Adrenal gland (tissue), 12 donors: ENCODE measurements around the gene NUP85. TPM values are rescaled to one million over a fixed set of nuclear protein-coding genes. Genes with fewer than 3 reads are reported as not detected.
A peak's percentile ranks its signal among the peaks of the same experiment; 100 is the strongest.

Experiments used
- DNase-seq, 7 donors: peaks; one replicate each; pipeline ENCODE4 v3.0.0-alpha.2; 2019 to 2020
- H3K27ac ChIP-seq, 5 donors: fragments of 200-600 bp; sonication (generic) in 4 of 5; 1 replicate in 3 of 5; 2 replicates in 2 of 5; pipeline versions ENCODE4 v1.5.1 to v1.8.0; 2016 to 2020; ENCODE audit warnings: mild to moderate bottlenecking in 1 of 5
- H3K27me3 ChIP-seq: fragments of 200-600 bp; 2 replicates; pipeline ENCODE4 v1.8.0; 2021
- H3K36me3 ChIP-seq, 2 donors: fragments of 200-600 bp; replicated peaks in 1 of 2; 1 replicate in 1 of 2; 2 replicates in 1 of 2; pipeline versions ENCODE4 v1.5.1 to v1.8.0; 2018 to 2022
- H3K4me1 ChIP-seq, 2 donors: fragments of 200-600 bp; replicated peaks in 1 of 2; 1 replicate in 1 of 2; 2 replicates in 1 of 2; pipeline versions ENCODE4 v1.5.1 to v1.8.0; 2018 to 2021
- H3K4me3 ChIP-seq, 4 donors: fragments of 200-600 bp; sonication (generic) in 3 of 4; one replicate each; pipeline ENCODE4 v1.5.1; 2016 to 2018
- H3K9me3 ChIP-seq, 3 donors: fragments of 200-600 bp; sonication (generic) in 1 of 3; replicated peaks in 1 of 3; 1 replicate in 2 of 3; 2 replicates in 1 of 3; pipeline versions ENCODE4 v1.5.1 to v1.8.0; 2016 to 2021
- CTCF ChIP-seq, 6 experiments: fragments of 450-650 bp in 4 of 6; fragments of 200-600 bp in 2 of 6; sonication (generic) in 1 of 6; IDR thresholded peaks; 1 replicate in 5 of 6; 2 replicates in 1 of 6; pipeline versions ENCODE4 v1.5.1 to v1.8.0; 2016 to 2021; ENCODE audit warnings: antibody characterized with exemption in 6 of 6, mild to moderate bottlenecking in 2 of 6, moderate library complexity in 1 of 6
- POLR2A ChIP-seq, 2 donors: fragments of 450-650 bp; IDR thresholded peaks; one replicate each; pipeline ENCODE4 v1.6.1; 2017; ENCODE audit warnings: antibody characterized with exemption in 2 of 2, mild to moderate bottlenecking in 2 of 2, moderate library complexity in 1 of 2
- WGBS, 4 donors: extraction: QIAGEN DNeasy Blood & Tissue Kit in 2 of 4; methylation state at CpG; one replicate each; pipeline versions ENCODE4 v1.1.5 to v1.1.7; 2013 to 2017; 5-methylcytosine and 5-hydroxymethylcytosine counted together
- intact Hi-C, 2 donors: fragments of 100-400 bp; cut with DNase I; formaldehyde crosslinking; loops; one replicate each; pipeline versions ENCODE4 v1.14.1 to v1.15.0; 2022 to 2023
- polyA plus RNA-seq, 3 donors: library from polyadenylated mRNA; stranded (reverse); fragments of 200-250 nt in 2 of 3; fragments of 350-450 nt in 1 of 3; fragmentation: Illumina TruSeq in 1 of 3; extraction: RNeasy Lipid Tissue Mini Kit (QIAGEN cat#74804) in 1 of 3; gene quantifications; one replicate each; pipeline ENCODE4 v1.2.3, GENCODE V29; 2013 to 2014
- total RNA-seq, 9 donors: library from RNA; depleted of rRNA in 4 of 9; stranded (reverse); fragments of >200 nt in 4 of 9; fragments of 120-200 nt in 1 of 9; fragmentation: NEBNext Ultra II Directional in 1 of 9; extraction: Animal tissue kit (Norgen Biotek cat#: 25700) in 1 of 9; gene quantifications; one replicate each; pipeline versions ENCODE4 v1.1.0 to v1.2.4, GENCODE V29; 2013 to 2023
- donor health status: healthy with polysubstance abuse.
- donor health status: Bipolar disorder and iron deficiency.
- donor health status: DM: yes; HTN: yes; CAD: no.
- donor health status: DM: no; HTN: no; CAD: no.
- donor health status: DM: no; HTN: no; CAD: no.
- donor health status: DM: yes; HTN: yes; CAD: no.

NUP85 gene
- total and polyA plus RNA-seq, 12 donors: 18.7 to 53.8 (median 33.5) TPM

GRCh38 chr17:75174996-75175395 lies 30.5 kb upstream of the NUP85 start:
- no peak for TF ChIP-seq POLR2A (IDR thresholded peaks at IDR 0.05)
- TF ChIP-seq CTCF (IDR thresholded peaks at IDR 0.05): no peak
- H3K36me3 ChIP-seq: peaks cover 0 to 79% of the 10 kb centered on the region in 2 donors
- H3K4me1 ChIP-seq: peaks cover 0 to 5% of the 10 kb centered on the region in 2 donors
- H3K4me3 ChIP-seq: no peak overlapping the region
- intact Hi-C loops: loop anchor here (5.0 to 10.0 kb wide), 2 partner anchors 50 to 63 kb away; no protein-coding TSS in a partner anchor
- DNase-seq: no peak
- 92 to 95% (median 94%) methylated on average over 11 of the region's 11 CpGs for WGBS, 4 donors
- no peak overlapping the region for H3K27ac ChIP-seq
- H3K9me3 ChIP-seq: no peaks in the 10 kb centered on the region
- no peaks in the 10 kb centered on the region for H3K27me3 ChIP-seq

GRCh38 chr17:75176625-75177024 lies 28.9 kb upstream of the NUP85 start:
- Histone ChIP-seq H3K4me3 (no peak overlapping the region), H3K27ac (no peak overlapping the region), H3K36me3 (peaks cover 0 to 76% of the 10 kb centered on the region in 2 donors), H3K27me3 (no peaks in the 10 kb centered on the region), H3K9me3 (no peaks in the 10 kb centered on the region), H3K4me1 (peaks cover 0 to 19% of the 10 kb centered on the region in 2 donors)
- no peak for DNase-seq
- no peak for TF ChIP-seq POLR2A (IDR thresholded peaks at IDR 0.05)
- whole genome bisulfite sequencing, 4 donors: 85 to 87% (median 86%) methylated on average over 5 of the region's 5 CpGs
- intact Hi-C loops: loop anchor here in 1 of 2 donors (10.0 kb wide), 1 partner anchor 52 kb away; no protein-coding TSS in a partner anchor

- H3K4me1 ChIP-seq: peaks cover 0 to 23% of the 10 kb centered on the region in 2 donors
- WGBS, 4 donors: 85 to 97% (median 94%) methylated on average over 6 of the region's 6 CpGs
- no peak overlapping the region for H3K4me3 ChIP-seq
- DNase-seq: no peak
- intact Hi-C loops: loop anchor here in 1 of 2 donors (10.0 kb wide), 1 partner anchor 54 kb away; no protein-coding TSS in a partner anchor
- H3K27me3 ChIP-seq: no peaks in the 10 kb centered on the region
- H3K27ac ChIP-seq: no peak overlapping the region
- H3K9me3 ChIP-seq: no peaks in the 10 kb centered on the region
- H3K36me3 ChIP-seq: peaks cover 0 to 59% of the 10 kb centered on the region in 2 donors
- TF ChIP-seq CTCF (IDR thresholded peaks at IDR 0.05) (no peak), POLR2A (IDR thresholded peaks at IDR 0.05) (no peak)
These were observed 27.0 kb upstream of the NUP85 start for GRCh38 chr17:75178453-75178852.

DNA sequence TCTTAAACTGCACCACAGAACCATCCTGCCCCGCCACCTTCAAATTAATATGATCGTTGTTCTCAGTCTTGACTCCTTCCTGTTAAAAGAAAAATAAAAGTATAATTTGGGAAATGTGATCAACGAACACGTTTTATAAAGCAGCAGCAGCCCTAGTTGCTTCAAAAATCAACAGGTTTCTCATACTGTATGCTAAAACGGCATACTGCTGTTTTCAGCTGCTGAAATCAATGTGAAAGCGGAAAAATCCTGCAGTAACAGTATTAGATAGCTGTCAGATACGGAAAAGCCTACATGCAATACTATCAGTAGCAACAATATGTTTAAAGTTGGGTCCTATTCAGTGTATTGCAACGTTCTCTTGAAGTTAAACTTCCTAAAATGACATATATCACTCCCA lies 24.4 kb upstream of the NUP85 start:
- no peak for DNase-seq
- no peak for TF ChIP-seq POLR2A (IDR thresholded peaks at IDR 0.05)
- no peak for TF ChIP-seq CTCF (IDR thresholded peaks at IDR 0.05)
- Histone ChIP-seq H3K36me3 (peaks cover 0 to 32% of the 10 kb centered on the region in 2 donors), H3K4me1 (peaks cover 0 to 27% of the 10 kb centered on the region in 2 donors), H3K4me3 (peak overlapping the region in 2 of 4 donors; percentile 97 to 100), H3K9me3 (no peaks in the 10 kb centered on the region), H3K27ac (no peak overlapping the region), H3K27me3 (no peaks in the 10 kb centered on the region)
- intact Hi-C loops: loop anchor here in 1 of 2 donors (10.0 kb wide), 1 partner anchor 126 kb away; no protein-coding TSS in a partner anchor
- 7 to 14% (median 12%) methylated on average over 7 to 8 of the region's 8 CpGs for WGBS, 4 donors
